ENCODE results near the gene RASSF7.

DNA sequence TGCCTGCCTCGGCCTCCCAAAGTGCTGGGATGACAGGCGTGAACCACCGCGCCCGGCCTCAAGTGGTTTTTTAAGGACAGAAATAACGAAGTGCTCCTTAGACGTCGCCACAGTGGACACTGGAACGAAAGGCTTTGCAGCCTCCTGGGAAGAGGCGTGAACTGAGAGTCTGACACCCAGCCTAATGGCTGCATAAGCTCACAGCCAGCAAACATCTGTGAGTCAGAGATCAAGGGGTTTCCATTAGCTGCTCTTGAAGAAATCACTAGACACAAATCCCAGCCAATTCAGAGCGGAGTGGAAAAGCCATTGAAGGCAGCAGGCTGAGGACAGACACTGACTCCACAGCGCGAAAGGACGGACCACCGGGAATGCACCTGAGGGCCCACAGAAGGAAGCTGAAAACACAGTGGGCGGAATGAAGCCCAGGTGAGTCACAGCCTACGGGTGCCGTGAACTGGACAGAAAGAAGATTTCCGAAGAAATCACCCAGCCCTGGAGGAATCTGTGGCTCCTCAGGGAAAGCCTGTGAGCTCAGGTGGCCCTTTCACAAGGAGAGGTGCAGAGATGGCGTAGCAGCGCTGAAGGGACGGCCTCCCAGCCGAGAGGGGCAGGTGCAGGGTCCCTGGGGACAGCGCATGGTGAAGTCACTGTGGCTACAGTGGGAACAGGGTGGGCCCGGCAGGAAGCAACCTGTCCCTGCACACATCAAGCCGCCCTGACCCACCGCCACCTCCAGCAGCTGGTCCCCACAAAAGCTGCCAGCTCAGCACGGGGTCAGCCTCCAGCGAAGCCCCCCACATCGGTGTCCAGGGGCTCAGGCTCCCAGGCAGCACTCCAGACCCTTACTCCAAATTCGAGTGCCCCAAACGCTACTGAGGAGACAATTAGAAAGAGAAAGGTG, 11.8 kb upstream of the RASSF7 start:
- TF ChIP-seq, protein P1, sequence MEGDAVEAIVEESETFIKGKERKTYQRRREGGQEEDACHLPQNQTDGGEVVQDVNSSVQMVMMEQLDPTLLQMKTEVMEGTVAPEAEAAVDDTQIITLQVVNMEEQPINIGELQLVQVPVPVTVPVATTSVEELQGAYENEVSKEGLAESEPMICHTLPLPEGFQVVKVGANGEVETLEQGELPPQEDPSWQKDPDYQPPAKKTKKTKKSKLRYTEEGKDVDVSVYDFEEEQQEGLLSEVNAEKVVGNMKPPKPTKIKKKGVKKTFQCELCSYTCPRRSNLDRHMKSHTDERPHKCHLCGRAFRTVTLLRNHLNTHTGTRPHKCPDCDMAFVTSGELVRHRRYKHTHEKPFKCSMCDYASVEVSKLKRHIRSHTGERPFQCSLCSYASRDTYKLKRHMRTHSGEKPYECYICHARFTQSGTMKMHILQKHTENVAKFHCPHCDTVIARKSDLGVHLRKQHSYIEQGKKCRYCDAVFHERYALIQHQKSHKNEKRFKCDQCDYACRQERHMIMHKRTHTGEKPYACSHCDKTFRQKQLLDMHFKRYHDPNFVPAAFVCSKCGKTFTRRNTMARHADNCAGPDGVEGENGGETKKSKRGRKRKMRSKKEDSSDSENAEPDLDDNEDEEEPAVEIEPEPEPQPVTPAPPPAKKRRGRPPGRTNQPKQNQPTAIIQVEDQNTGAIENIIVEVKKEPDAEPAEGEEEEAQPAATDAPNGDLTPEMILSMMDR (IDR thresholded peaks at IDR 0.05; ENCODE audit: low read length) = no peak
- no peak for TF ChIP-seq EZH2 (IDR thresholded peaks at IDR 0.05; ENCODE audit: borderline replicate concordance, low read length)
